Testis (tissue), 3 donors: ENCODE measurements around the gene FBXW7. TPM values are rescaled to one million over a fixed set of nuclear protein-coding genes. Genes with fewer than 3 reads are reported as not detected.
A peak's percentile ranks its signal among the peaks of the same experiment; 100 is the strongest.

Source experiments
- DNase-seq: peaks from one replicate; pipeline ENCODE4 v3.0.0-alpha.2; 2019
- H3K27ac ChIP-seq, 2 donors: fragments of 200-600 bp; sonication (generic); one replicate each; pipeline ENCODE4 v1.5.1; 2019
- H3K27me3 ChIP-seq: fragments of 200-600 bp; sonication (generic); one replicate; pipeline ENCODE4 v1.5.1; 2019
- H3K36me3 ChIP-seq: fragments of 200-600 bp; sonication (generic); one replicate; pipeline ENCODE4 v1.5.1; 2017; ENCODE audit warnings: low read depth; ENCODE audit errors: missing control alignments
- H3K4me1 ChIP-seq: fragments of 200-600 bp; sonication (generic); one replicate; pipeline ENCODE4 v1.5.1; 2019
- H3K4me3 ChIP-seq, 2 donors: fragments of 200-600 bp; sonication (generic); one replicate each; pipeline ENCODE4 v1.5.1; 2017 to 2019
- H3K9me3 ChIP-seq: fragments of 200-600 bp; sonication (generic); one replicate; pipeline ENCODE4 v1.5.1; 2017
- POLR2A ChIP-seq: fragments of 450-650 bp; IDR thresholded peaks from one replicate; pipeline ENCODE4 v1.6.1; 2017; ENCODE audit warnings: antibody characterized with exemption, mild to moderate bottlenecking, moderate library complexity
- WGBS, 2 donors: methylation state at CpG; one replicate each; pipeline ENCODE4 v1.1.5; 2018; 5-methylcytosine and 5-hydroxymethylcytosine counted together
- intact Hi-C: fragments of 100-400 bp; cut with DNase I; formaldehyde crosslinking; loops from one replicate; pipeline ENCODE4 v1.15.1; 2023; ENCODE audit warnings: low total_unique reads
- polyA plus RNA-seq: library from polyadenylated mRNA; stranded (reverse); fragments of 350-450 nt; fragmentation: Illumina TruSeq; extraction: RNeasy Lipid Tissue Mini Kit (QIAGEN cat#74804); gene quantifications from one replicate; pipeline ENCODE4 v1.2.3, GENCODE V29; 2014; ENCODE audit warnings: low read depth, low replicate concordance; ENCODE audit not compliant: insufficient read depth
- total RNA-seq, 2 donors: library from RNA; depleted of rRNA; stranded (reverse); fragments of >200 nt; gene quantifications; one replicate each; pipeline ENCODE4 v1.2.3, GENCODE V29; 2016
- TF ChIP-seq, protein P1 (sequence below), 3 experiments: fragments of 450-650 bp in 2 of 3; fragments of 200-600 bp in 1 of 3; sonication (generic) in 1 of 3; IDR thresholded peaks; one replicate each; pipeline ENCODE4 v1.5.1; 2016 to 2019; ENCODE audit warnings: antibody characterized with exemption in 3 of 3, mild to moderate bottlenecking in 2 of 3, moderate library complexity in 1 of 3

FBXW7 gene
- total and polyA plus RNA-seq, 3 donors from 2014 or later: 44.8 to 68.5 (median 55.4) TPM

DNA sequence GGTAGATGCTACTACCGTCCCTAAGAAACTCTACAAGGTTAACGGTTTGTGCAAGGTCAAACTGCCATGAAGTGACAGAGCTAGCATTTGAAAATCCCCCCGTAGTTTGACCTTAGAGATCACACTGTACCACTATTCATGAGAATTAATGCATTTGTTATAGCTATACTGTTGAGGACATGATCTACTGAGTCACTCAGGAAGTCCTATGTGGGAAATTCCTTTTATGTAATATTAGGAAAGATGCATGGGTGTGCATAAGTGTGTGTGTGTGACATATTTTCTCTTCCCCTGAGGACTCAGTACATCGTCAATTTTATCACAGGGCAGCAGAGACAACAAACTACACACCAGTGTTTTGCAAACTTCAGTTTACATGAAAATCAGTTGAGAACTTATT is 141.1 kb downstream of the FBXW7 start:
- TF ChIP-seq, protein P1, sequence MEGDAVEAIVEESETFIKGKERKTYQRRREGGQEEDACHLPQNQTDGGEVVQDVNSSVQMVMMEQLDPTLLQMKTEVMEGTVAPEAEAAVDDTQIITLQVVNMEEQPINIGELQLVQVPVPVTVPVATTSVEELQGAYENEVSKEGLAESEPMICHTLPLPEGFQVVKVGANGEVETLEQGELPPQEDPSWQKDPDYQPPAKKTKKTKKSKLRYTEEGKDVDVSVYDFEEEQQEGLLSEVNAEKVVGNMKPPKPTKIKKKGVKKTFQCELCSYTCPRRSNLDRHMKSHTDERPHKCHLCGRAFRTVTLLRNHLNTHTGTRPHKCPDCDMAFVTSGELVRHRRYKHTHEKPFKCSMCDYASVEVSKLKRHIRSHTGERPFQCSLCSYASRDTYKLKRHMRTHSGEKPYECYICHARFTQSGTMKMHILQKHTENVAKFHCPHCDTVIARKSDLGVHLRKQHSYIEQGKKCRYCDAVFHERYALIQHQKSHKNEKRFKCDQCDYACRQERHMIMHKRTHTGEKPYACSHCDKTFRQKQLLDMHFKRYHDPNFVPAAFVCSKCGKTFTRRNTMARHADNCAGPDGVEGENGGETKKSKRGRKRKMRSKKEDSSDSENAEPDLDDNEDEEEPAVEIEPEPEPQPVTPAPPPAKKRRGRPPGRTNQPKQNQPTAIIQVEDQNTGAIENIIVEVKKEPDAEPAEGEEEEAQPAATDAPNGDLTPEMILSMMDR (IDR thresholded peaks at IDR 0.05): no peak
- TF ChIP-seq POLR2A: no peak
- 80 to 83% methylated on average over 4 of the region's 4 CpGs for whole genome bisulfite sequencing, 2 donors
- intact Hi-C loops: no loop called here
- Histone ChIP-seq H3K4me3 (no peak overlapping the region), H3K36me3 (no peaks in the 10 kb centered on the region), H3K4me1 (no peaks in the 10 kb centered on the region), H3K27me3 (no peaks in the 10 kb centered on the region), H3K27ac (no peak overlapping the region), H3K9me3 (no peaks in the 10 kb centered on the region)
- DNase-seq: no peak

GRCh38 chr4:152392079-152392478 is 143.8 kb downstream of the FBXW7 start:
- no peak for DNase-seq
- no peaks in the 10 kb centered on the region for H3K4me1 ChIP-seq
- 93 to 95% methylated on average over 3 of the region's 3 CpGs for WGBS, 2 donors
- intact Hi-C loops: no loop called here
- TF ChIP-seq, protein P1 (IDR thresholded peaks at IDR 0.05): no peak
- TF ChIP-seq POLR2A: no peak
- no peak overlapping the region for H3K4me3 ChIP-seq
- H3K27me3 ChIP-seq: no peaks in the 10 kb centered on the region
- no peaks in the 10 kb centered on the region for H3K36me3 ChIP-seq
- no peak overlapping the region for H3K27ac ChIP-seq
- no peaks in the 10 kb centered on the region for H3K9me3 ChIP-seq

DNA sequence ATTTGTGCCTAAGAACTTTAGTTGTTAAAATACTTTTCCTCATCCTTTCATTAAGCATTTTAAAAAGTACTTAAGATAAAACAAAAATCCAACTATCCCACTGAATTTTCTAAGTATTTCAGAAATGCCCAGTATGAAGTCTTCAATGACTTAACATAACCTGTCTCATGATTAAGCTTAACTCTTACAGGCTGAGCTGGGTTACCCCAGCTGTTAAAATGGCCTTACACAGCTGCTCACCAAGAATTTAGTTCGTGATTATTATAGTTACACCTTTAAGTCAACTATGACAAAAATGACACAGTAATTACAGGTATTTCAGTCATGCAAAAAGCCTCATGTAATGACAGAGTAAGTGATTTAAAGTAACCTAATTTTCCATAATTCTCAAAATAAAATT is 145.7 kb downstream of the FBXW7 start:
- 88 to 93% methylated on average over 1 of the region's 1 CpG for WGBS, 2 donors
- no peak overlapping the region for H3K27ac ChIP-seq
- H3K9me3 ChIP-seq: no peaks in the 10 kb centered on the region
- no peaks in the 10 kb centered on the region for H3K27me3 ChIP-seq
- no peaks in the 10 kb centered on the region for H3K36me3 ChIP-seq
- DNase-seq: no peak
- no peak overlapping the region for H3K4me3 ChIP-seq
- H3K4me1 ChIP-seq: no peaks in the 10 kb centered on the region
- TF ChIP-seq POLR2A: no peak
- TF ChIP-seq, protein P1 (IDR thresholded peaks at IDR 0.05): no peak
- intact Hi-C loops: no loop called here

DNA sequence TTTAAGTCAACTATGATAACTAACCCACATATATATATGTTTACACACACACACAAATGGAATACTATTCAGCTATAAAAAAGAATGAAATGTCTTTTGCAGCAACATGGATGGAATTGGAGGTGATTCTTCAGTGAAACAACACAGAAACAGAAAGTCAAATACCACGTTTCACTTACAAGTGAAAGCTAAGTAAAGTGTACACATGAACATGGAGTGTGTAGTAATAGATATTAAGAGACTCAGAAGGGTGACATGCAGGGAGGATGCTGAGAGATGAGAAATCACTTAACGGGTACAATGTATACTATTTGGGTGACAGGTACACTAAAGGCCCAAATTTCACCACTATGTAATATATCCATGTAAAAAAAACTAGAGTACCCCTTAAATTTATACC is 146.5 kb downstream of the FBXW7 start:
- WGBS, 2 donors: 91 to 98% methylated on average over 2 of the region's 2 CpGs
- intact Hi-C loops: no loop called here

DNA sequence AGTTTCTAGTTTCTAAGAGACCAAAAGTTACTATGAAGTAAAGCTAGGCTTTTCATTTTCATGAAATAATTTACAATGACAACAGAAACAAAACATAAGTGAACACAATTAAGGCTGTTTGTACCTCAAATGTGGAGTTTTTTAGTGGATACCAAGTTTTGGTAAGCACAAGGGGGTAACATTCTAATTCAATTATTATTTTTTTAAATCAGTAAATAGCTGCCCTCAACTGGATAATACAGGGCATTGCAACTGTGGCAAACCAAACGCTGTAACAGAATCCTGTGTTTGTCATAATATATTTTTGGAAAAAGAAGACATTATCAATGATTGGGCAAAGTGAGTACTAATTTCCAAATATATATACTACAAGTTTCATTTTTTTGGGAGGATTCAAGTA is 150.3 kb downstream of the FBXW7 start:
- no peak for DNase-seq
- Histone ChIP-seq H3K4me3 (no peak overlapping the region), H3K4me1 (no peaks in the 10 kb centered on the region), H3K27me3 (no peaks in the 10 kb centered on the region), H3K27ac (no peak overlapping the region), H3K9me3 (no peaks in the 10 kb centered on the region), H3K36me3 (no peaks in the 10 kb centered on the region)
- no peak for TF ChIP-seq POLR2A
- TF ChIP-seq, protein P1 (IDR thresholded peaks at IDR 0.05): peak in 2 of 3 experiments; percentile 41 to 63
- intact Hi-C loops: no loop called here
- WGBS, 2 donors: 25 to 50% methylated on average over 1 of the region's 1 CpG

More for the DNA sequence above, 146.5 kb downstream of the FBXW7 start:
- Histone ChIP-seq H3K9me3 (no peaks in the 10 kb centered on the region), H3K4me3 (no peak overlapping the region), H3K27me3 (no peaks in the 10 kb centered on the region), H3K27ac (no peak overlapping the region), H3K4me1 (no peaks in the 10 kb centered on the region), H3K36me3 (no peaks in the 10 kb centered on the region)
- DNase-seq: no peak
- TF ChIP-seq POLR2A: no peak
- TF ChIP-seq, protein P1 (IDR thresholded peaks at IDR 0.05): no peak
